Measurements from ENCODE around the gene RAB3B.

RAB3B gene

GRCh38 chr1:51955797-51956527, 34.5 kb downstream of the RAB3B start:
- DNase-seq (ENCODE audit: insufficient read length, low spot score) (no peak), FAIRE-seq (no peak)
- no peak for TF ChIP-seq CTCF (IDR thresholded peaks at IDR 0.05; ENCODE audit: insufficient read depth, missing control alignments)

DNA sequence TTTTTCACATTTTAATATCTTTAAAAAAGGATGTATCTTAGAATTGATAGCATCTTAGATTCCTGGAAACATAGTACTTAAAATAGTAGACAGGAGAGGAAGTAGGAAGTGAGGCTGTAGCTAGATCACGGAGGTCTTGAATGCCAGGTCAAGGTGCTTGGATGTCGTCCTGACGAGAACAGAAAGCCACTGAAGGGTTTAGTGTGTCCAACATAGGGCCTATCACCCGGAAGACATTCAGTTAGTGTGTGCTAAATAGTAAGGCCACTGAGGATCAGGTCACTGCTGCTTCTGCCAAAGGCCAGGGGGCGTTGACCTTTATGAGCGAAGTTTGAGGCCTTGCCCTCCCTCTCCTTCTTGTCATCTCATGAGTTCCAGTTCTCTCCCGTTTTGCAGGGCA, 35.7 kb downstream of the RAB3B start:
- FAIRE-seq, result no peak
- DNase-seq (ENCODE audit: insufficient read length, low spot score), result no peak
- no peak for TF ChIP-seq CTCF (IDR thresholded peaks at IDR 0.05; ENCODE audit: insufficient read depth, missing control alignments)

GRCh38 chr1:51953079-51953478, 37.4 kb downstream of the RAB3B start:
- no peak for TF ChIP-seq CTCF (IDR thresholded peaks at IDR 0.05; ENCODE audit: insufficient read depth, missing control alignments)
- no peak for FAIRE-seq
- DNase-seq (ENCODE audit: insufficient read length, low spot score), result no peak

DNA sequence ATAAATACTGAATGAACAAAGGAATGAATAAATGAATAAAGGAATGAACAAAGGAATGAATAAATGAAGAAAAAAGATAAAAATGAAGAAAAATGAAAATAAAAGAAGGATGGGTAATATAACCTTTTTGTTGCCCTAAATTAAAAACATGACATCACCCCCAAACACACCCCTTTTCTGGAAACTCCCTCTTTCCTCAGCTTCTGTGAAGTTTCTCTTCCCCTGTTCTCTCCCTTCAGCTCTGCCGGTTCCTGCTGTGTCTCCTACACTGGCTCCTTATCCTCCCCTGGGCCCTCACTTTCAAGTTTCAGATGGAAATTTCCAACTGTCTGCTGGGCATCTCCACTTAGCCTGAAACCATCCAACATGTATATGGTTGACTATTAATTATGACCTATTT, 37.9 kb downstream of the RAB3B start:
- FAIRE-seq (no peak), DNase-seq (ENCODE audit: insufficient read length, low spot score) (no peak)
- no peak for TF ChIP-seq CTCF (IDR thresholded peaks at IDR 0.05; ENCODE audit: insufficient read depth, missing control alignments)

- no peak for TF ChIP-seq CTCF (IDR thresholded peaks at IDR 0.05; ENCODE audit: insufficient read depth, missing control alignments)
- no peak for FAIRE-seq
Observed at GRCh38 chr1:51950701-51951100, 39.8 kb downstream of the RAB3B start.

GRCh38 chr1:51949014-51949702, 41.3 kb downstream of the RAB3B start:
- FAIRE-seq (no peak), DNase-seq (ENCODE audit: insufficient read length, low spot score) (no peak)
- no peak for TF ChIP-seq CTCF (IDR thresholded peaks at IDR 0.05; ENCODE audit: insufficient read depth, missing control alignments)

More at GRCh38 chr1:51950701-51951100, 39.8 kb downstream of the RAB3B start:
- DNase-seq (ENCODE audit: insufficient read length, low spot score), result no peak

DNA sequence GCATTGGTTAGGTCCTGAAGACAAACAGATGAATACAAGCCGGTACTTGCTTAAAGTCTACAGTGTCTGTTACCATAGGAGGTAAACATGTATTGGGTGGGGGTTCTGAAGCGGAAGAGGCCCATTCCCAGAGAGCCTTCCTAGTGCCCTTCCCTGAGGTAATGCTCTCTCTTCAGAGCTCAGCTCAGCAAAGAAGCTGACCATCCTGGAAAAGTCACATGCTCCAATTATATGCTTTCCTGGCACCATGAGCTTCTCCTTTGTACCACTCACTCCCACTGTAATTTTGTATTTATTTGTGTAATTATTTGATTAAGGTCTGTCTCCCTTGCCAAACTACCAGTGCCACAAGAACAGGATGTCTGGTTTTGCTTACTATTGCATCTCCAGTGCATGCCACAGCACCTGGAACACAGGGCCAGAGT, 42.0 kb downstream of the RAB3B start:
- DNase-seq (ENCODE audit: insufficient read length, low spot score) (no peak), FAIRE-seq (no peak)
- no peak for TF ChIP-seq CTCF (IDR thresholded peaks at IDR 0.05; ENCODE audit: insufficient read depth, missing control alignments)
